ENCODE measurements around the gene DCX. TPM values are rescaled to one million over a fixed set of nuclear protein-coding genes. Genes with fewer than 3 reads are reported as not detected.

The DCX gene
- total RNA-seq, 1 experiment from 2014 or later: not detected

DNA sequence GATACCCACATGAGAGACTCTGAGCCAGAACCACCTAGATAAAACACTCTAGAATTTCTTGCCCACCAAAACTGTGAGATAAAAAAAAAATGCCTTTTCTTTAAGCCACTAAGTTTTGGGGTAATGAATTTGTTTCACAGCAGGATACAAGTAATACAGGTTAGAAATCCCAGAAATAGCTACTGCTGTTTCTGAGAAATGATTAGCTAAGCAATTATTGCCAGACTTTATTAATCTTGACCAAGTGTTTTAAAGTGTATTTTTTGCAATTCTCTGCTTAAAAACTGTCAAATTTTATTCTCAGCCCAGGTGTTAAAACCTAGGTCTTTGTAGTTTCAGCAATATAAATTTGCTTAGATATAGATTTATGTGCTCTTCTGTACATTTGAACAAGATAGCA is 83.1 kb downstream of the DCX start:
- DNase-seq (ENCODE audit: low read depth, low spot score): no peak
- H3K79me2 ChIP-seq (ENCODE audit: insufficient read depth, low read length): no peaks in the 10 kb centered on the region
- no TSS peak for BruUV-seq (replicated peaks)
- H2AFZ ChIP-seq (ENCODE audit: low read depth, low read length, poor library complexity, severe bottlenecking): no peak overlapping the region
- no peaks in the 10 kb centered on the region for H3K9me3 ChIP-seq (ENCODE audit: control insufficient read depth in 1 of 2, insufficient read depth in 1 of 2, low read depth in 1 of 2, low read length in 2 of 2)
- no peak for ATAC-seq
- no peaks in the 10 kb centered on the region; the same call in 1 of the 2 replicates for H3K27me3 ChIP-seq (ENCODE audit: insufficient read depth, low read length)
- no peaks in the 10 kb centered on the region for H3K36me3 ChIP-seq (ENCODE audit: control insufficient read depth in 1 of 2, insufficient read depth in 2 of 2, low read length in 2 of 2)
- H3K9me2 ChIP-seq (ENCODE audit: insufficient read depth): no peaks in the 10 kb centered on the region
- no peak overlapping the region for H3K9ac ChIP-seq (ENCODE audit: low read length)
- CTCF ChIA-PET: no interaction called here
- TF ChIP-seq ZFX (IDR thresholded peaks at IDR 0.05): no peak
- no peak for TF ChIP-seq ELF1 (IDR thresholded peaks at IDR 0.05; ENCODE audit: borderline replicate concordance, low read depth)
- no peak overlapping the region for H3K4me2 ChIP-seq (ENCODE audit: low read length)
- RAD21 ChIA-PET (ENCODE audit: low non-redundant PET in 1 of 2, low total read pairs in 2 of 2, uncharacterized antibody in 2 of 2, unreplicated experiment in 2 of 2): no interaction called here
- H3K27ac ChIP-seq (ENCODE audit: low read depth, low read length): no peak overlapping the region
- no peaks in the 10 kb centered on the region for H4K20me1 ChIP-seq (ENCODE audit: insufficient read depth)
- no peaks in the 10 kb centered on the region for H3K4me1 ChIP-seq (ENCODE audit: control insufficient read depth in 1 of 2, insufficient read depth in 2 of 2, low read length in 2 of 2)
- POLR2A ChIA-PET: no interaction called here
- intact Hi-C loops (cut with micrococcal nuclease): no loop called here
- H3K4me3 ChIP-seq (replicated peaks in 1 of 2; ENCODE audit: low read depth in 1 of 2, low read length in 2 of 2): no peak overlapping the region

GRCh38 chrX:111322231-111322855 is 89.6 kb downstream of the DCX start:
- DNase-seq (ENCODE audit: low read depth, low spot score) (no peak), ATAC-seq (no peak)
- RAD21 ChIA-PET (ENCODE audit: low non-redundant PET in 1 of 2, low total read pairs in 2 of 2, uncharacterized antibody in 2 of 2, unreplicated experiment in 2 of 2): no interaction called here
- no peak overlapping the region for H3K4me2 ChIP-seq (ENCODE audit: low read length)
- POLR2A ChIA-PET: no interaction called here
- H3K4me3 ChIP-seq (replicated peaks in 1 of 2; ENCODE audit: low read depth in 1 of 2, low read length in 2 of 2): no peak overlapping the region
- no peaks in the 10 kb centered on the region for H3K36me3 ChIP-seq (ENCODE audit: control insufficient read depth in 1 of 2, insufficient read depth in 2 of 2, low read length in 2 of 2)
- CTCF ChIA-PET: no interaction called here
- no peaks in the 10 kb centered on the region for H3K27me3 ChIP-seq (ENCODE audit: insufficient read depth, low read length)
- no TSS peak for BruUV-seq (replicated peaks)
- intact Hi-C loops (cut with micrococcal nuclease): no loop called here
- no peaks in the 10 kb centered on the region for H3K79me2 ChIP-seq (ENCODE audit: insufficient read depth, low read length)
- no peak overlapping the region for H3K27ac ChIP-seq (ENCODE audit: low read depth, low read length)
- no peaks in the 10 kb centered on the region for H3K4me1 ChIP-seq (ENCODE audit: control insufficient read depth in 1 of 2, insufficient read depth in 2 of 2, low read length in 2 of 2)
- H3K9me3 ChIP-seq (ENCODE audit: control insufficient read depth in 1 of 2, insufficient read depth in 1 of 2, low read depth in 1 of 2, low read length in 2 of 2): no peaks in the 10 kb centered on the region
- no peak overlapping the region for H2AFZ ChIP-seq (ENCODE audit: low read depth, low read length, poor library complexity, severe bottlenecking)
- no peak for TF ChIP-seq SRF (IDR thresholded peaks at IDR 0.05; ENCODE audit: low read depth)
- no peak for TF ChIP-seq EZH2 (IDR thresholded peaks at IDR 0.05)
- no peak for TF ChIP-seq ELF1 (IDR thresholded peaks at IDR 0.05; ENCODE audit: borderline replicate concordance, low read depth)
- no peak for TF ChIP-seq EGR1 (IDR thresholded peaks at IDR 0.05; ENCODE audit: low read depth)
- TF ChIP-seq, protein P1, sequence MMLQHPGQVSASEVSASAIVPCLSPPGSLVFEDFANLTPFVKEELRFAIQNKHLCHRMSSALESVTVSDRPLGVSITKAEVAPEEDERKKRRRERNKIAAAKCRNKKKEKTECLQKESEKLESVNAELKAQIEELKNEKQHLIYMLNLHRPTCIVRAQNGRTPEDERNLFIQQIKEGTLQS (IDR thresholded peaks at IDR 0.05): no peak
- TF ChIP-seq CBX3 (IDR thresholded peaks at IDR 0.05; ENCODE audit: low read depth): no peak
- TF ChIP-seq, protein P2, sequence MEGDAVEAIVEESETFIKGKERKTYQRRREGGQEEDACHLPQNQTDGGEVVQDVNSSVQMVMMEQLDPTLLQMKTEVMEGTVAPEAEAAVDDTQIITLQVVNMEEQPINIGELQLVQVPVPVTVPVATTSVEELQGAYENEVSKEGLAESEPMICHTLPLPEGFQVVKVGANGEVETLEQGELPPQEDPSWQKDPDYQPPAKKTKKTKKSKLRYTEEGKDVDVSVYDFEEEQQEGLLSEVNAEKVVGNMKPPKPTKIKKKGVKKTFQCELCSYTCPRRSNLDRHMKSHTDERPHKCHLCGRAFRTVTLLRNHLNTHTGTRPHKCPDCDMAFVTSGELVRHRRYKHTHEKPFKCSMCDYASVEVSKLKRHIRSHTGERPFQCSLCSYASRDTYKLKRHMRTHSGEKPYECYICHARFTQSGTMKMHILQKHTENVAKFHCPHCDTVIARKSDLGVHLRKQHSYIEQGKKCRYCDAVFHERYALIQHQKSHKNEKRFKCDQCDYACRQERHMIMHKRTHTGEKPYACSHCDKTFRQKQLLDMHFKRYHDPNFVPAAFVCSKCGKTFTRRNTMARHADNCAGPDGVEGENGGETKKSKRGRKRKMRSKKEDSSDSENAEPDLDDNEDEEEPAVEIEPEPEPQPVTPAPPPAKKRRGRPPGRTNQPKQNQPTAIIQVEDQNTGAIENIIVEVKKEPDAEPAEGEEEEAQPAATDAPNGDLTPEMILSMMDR (IDR thresholded peaks at IDR 0.05 in 2 of 3, conservative IDR thresholded peaks at IDR 0.05 in 1 of 3; ENCODE audit: borderline replicate concordance in 1 of 3, insufficient read depth in 1 of 3, low read depth in 2 of 3, low read length in 2 of 3): no peak
- no peak for TF ChIP-seq SP1 (IDR thresholded peaks at IDR 0.05; ENCODE audit: low read depth)
- no peak for TF ChIP-seq POLR2AphosphoS5 (IDR thresholded peaks at IDR 0.05; ENCODE audit: low read depth, low read length)
- TF ChIP-seq, protein P3, sequence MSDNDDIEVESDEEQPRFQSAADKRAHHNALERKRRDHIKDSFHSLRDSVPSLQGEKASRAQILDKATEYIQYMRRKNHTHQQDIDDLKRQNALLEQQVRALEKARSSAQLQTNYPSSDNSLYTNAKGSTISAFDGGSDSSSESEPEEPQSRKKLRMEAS (IDR thresholded peaks at IDR 0.05): no peak
- TF ChIP-seq POLR2A (IDR thresholded peaks at IDR 0.05; ENCODE audit: borderline replicate concordance, extremely low read depth, insufficient read depth, insufficient read length): no peak
- TF ChIP-seq RAD21 (IDR thresholded peaks at IDR 0.05; ENCODE audit: low read depth): no peak
- TF ChIP-seq ZFX (IDR thresholded peaks at IDR 0.05): no peak
- H3K9me2 ChIP-seq (ENCODE audit: insufficient read depth): no peaks in the 10 kb centered on the region
- H4K20me1 ChIP-seq (ENCODE audit: insufficient read depth): no peaks in the 10 kb centered on the region
- H3K9ac ChIP-seq (ENCODE audit: low read length): no peak overlapping the region

Measured in HCT116 (cell line).